B cell (primary cell): ENCODE measurements around the gene RHPN2.

ENCODE experiments used
- EZH2 ChIP-seq: IDR thresholded peaks from 2 replicates; pipeline ENCODE4 v1.6.1; 2012; ENCODE audit warnings: borderline replicate concordance, low read depth, mild to moderate bottlenecking, moderate library complexity, low read length; ENCODE audit not compliant: insufficient read depth, poor library complexity, severe bottlenecking
- TF ChIP-seq, protein P1 (sequence below): fragments of 200-600 bp; IDR thresholded peaks from one replicate; pipeline ENCODE4 v1.8.0; 2022; ENCODE audit warnings: antibody characterized with exemption, mild to moderate bottlenecking

DNA sequence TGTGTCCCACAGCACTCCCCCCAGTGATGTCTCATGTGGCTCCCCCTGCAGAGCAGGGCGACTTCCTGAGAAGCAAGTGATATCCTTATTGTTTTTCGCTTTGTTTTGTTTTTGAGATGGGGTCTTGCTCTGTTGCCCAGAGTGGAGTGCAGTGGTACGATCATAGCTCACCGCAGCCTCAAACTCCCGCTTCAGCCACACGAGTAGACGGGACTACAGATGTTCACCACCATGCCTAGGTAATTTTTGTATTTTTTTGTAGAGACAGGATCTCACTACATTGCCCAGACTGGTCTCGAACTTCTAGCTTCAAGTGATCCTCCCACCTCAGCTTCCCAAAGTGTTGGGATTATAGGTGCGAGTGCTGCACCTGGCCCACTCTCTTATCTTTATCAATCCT lies 97.9 kb downstream of the RHPN2 start:
- TF ChIP-seq, protein P1, sequence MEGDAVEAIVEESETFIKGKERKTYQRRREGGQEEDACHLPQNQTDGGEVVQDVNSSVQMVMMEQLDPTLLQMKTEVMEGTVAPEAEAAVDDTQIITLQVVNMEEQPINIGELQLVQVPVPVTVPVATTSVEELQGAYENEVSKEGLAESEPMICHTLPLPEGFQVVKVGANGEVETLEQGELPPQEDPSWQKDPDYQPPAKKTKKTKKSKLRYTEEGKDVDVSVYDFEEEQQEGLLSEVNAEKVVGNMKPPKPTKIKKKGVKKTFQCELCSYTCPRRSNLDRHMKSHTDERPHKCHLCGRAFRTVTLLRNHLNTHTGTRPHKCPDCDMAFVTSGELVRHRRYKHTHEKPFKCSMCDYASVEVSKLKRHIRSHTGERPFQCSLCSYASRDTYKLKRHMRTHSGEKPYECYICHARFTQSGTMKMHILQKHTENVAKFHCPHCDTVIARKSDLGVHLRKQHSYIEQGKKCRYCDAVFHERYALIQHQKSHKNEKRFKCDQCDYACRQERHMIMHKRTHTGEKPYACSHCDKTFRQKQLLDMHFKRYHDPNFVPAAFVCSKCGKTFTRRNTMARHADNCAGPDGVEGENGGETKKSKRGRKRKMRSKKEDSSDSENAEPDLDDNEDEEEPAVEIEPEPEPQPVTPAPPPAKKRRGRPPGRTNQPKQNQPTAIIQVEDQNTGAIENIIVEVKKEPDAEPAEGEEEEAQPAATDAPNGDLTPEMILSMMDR: no peak
- no peak for TF ChIP-seq EZH2
